ENCODE measurements around the gene GPR158.

The GPR158 gene

GRCh38 chr10:25565570-25565969, 390.8 kb downstream of the GPR158 start:
- no peak for DNase-seq (ENCODE audit: low spot score)

- DNase-seq (ENCODE audit: low spot score), result no peak
These were observed 398.5 kb downstream of the GPR158 start for GRCh38 chr10:25573316-25573715.

GRCh38 chr10:25575343-25575742, 400.5 kb downstream of the GPR158 start:
- no peak for DNase-seq (ENCODE audit: low spot score)

GRCh38 chr10:25578061-25578460, 403.3 kb downstream of the GPR158 start:
- DNase-seq (ENCODE audit: low spot score), result no peak

GRCh38 chr10:25582961-25583360, 408.2 kb downstream of the GPR158 start:
- no peak for DNase-seq (ENCODE audit: low spot score)

GRCh38 chr10:25600651-25601050, 425.9 kb downstream of the GPR158 start:
- no peak for DNase-seq (ENCODE audit: low spot score)

- no peak for DNase-seq (ENCODE audit: low spot score)
These were observed 429.8 kb downstream of the GPR158 start for GRCh38 chr10:25604591-25604990.

- DNase-seq (ENCODE audit: low spot score), result no peak
These were observed 439.9 kb downstream of the GPR158 start for GRCh38 chr10:25614652-25615051.

- no peak for DNase-seq (ENCODE audit: low spot score)
These were observed 441.1 kb downstream of the GPR158 start for GRCh38 chr10:25615926-25616325.

GRCh38 chr10:25616903-25617592, 442.2 kb downstream of the GPR158 start:
- no peak for DNase-seq (ENCODE audit: low spot score)

GRCh38 chr10:25627606-25628005, 452.8 kb downstream of the GPR158 start:
- DNase-seq (ENCODE audit: low spot score), result no peak

- no peak for DNase-seq (ENCODE audit: low spot score)
These were observed 454.5 kb downstream of the GPR158 start for GRCh38 chr10:25629333-25629732.

GRCh38 chr10:25631471-25631870, 456.7 kb downstream of the GPR158 start:
- no peak for DNase-seq (ENCODE audit: low spot score)

GRCh38 chr10:25632802-25633201, 458.0 kb downstream of the GPR158 start:
- no peak for DNase-seq (ENCODE audit: low spot score)

- no peak for DNase-seq (ENCODE audit: low spot score)
These were observed 458.7 kb downstream of the GPR158 start for GRCh38 chr10:25633542-25633941.

GRCh38 chr10:25639646-25640045, 464.8 kb downstream of the GPR158 start:
- DNase-seq (ENCODE audit: low spot score), result peak; percentile 8

- DNase-seq (ENCODE audit: low spot score), result no peak
These were observed 466.8 kb downstream of the GPR158 start for GRCh38 chr10:25641595-25641994.

- no peak for DNase-seq (ENCODE audit: low spot score)
These were observed 467.9 kb downstream of the GPR158 start for GRCh38 chr10:25642721-25643120.

GRCh38 chr10:25646371-25646770, 471.6 kb downstream of the GPR158 start:
- DNase-seq (ENCODE audit: low spot score), result no peak

- DNase-seq (ENCODE audit: low spot score), result no peak
These were observed 476.7 kb downstream of the GPR158 start for GRCh38 chr10:25651534-25651933.
